DMS53 treated with DMSO at 0.1 percent for 48 hours (cell line): ENCODE data around the gene KIF5C.

Experiments used
- DNase-seq: peaks from one replicate; lab custom pipeline; 2025; ENCODE audit not compliant: unreplicated experiment; lab: John Stamatoyannopoulos, UW

The KIF5C gene

DNA sequence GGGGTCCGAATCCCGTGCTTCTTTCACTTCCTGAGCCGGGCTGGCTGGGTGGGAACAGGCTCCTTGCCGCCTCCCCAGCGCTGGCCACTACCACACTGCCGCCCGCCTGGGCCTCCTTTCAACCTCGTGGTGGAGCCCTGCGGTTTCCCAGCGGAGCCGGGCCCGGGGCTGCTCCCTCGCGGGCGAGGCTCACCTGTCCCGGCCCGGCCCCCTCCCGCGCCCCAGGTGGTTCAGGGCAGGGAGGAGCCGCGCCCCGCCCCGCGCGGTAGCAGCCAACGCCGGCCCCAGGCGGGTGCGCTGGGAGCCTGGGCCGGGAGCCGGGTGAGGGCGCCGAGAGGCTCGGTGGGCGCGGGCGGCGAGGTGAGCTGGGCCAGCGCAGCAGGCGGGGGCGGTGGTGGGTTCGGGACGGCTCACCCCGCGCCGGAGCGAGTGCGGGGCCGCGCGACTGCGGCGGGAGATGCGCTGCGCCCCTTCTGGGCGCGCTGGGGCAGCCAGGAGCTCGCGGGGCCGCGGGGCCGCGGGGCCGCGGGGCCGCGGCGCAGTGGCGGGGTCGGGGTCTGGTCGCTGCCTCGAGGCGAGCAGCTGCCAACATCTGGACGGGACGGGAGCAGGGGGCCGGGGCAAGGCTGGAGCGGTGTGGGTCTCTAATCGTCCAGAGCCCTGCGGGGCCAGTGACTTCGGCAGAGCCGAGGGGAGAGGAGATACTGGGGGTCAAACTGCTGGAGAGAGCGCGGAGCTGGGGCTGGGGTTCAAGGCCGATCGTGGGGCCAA is 163.6 kb downstream of the KIF5C start, which contains the start of gene LYPD6B:
Gene LYPD6B (plus strand): TSS at position 258 of the 771 bp plus-strand sequence. CDS start 92,250 bp downstream, outside the sequence.
- DNase-seq, result no peak

DNA sequence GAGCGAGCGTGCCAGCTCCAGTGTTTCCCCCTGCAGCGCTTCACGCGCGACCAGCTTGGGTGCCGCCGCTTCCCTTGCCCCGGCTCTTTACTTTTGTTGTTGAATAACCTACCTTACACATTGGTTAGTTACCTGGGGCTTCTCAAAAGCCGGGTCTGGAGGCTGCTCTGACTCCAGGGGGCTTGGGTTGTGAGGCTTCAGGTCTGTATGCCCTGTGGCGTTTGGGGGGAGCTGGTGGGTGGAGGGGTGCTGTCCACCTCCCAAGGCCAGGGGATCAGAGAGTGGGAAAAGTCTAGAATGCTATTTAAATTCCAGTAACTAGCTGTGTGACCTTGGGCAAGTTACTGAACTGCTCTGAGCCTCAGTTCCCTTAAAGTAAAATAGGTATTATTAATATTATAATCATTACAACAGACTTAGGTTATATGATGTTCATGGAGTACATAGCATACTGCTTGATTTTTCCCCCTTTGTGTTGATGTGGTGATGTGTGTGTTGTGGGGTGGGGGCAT is 164.2 kb downstream of the KIF5C start:
- DNase-seq, result no peak

DNA sequence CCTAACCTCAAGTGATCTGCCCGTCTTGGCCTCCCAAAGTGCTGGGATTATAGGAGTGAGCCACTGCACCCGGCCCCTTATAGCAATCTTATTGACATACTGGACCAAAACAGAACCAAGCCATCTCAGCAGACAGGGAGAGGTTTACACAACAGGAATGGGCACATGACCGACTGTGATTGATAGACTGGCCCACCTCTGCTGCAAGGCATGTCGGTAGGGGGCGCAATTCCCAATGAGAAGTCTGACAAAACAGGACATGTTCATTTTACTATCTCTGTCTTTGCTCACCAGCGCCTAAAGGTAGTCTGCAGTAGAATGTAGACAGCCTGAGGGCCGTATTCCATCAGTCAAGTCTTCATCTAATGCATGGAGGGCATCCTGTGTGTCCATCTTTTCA is 165.4 kb downstream of the KIF5C start:
- no peak for DNase-seq

DNA sequence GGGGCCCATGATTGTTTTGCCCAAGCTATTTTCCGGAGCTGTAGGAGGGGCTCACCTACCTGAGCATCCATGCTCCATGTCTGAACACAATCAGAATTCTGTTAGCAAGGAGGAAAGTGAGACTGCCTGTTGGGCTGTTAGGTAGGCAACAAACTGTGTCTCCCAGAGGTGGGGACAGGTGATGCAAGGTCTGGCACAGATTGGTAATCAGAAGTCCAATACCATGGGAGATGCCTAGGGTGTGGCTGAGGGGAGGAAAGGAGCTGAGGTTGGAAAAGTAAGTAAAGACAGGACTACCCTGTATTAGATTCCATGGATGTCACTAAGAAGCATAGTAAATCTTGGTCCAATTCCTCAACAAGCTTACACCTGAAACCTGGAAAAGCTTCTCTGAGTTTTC is 166.5 kb downstream of the KIF5C start:
- no peak for DNase-seq

DNA sequence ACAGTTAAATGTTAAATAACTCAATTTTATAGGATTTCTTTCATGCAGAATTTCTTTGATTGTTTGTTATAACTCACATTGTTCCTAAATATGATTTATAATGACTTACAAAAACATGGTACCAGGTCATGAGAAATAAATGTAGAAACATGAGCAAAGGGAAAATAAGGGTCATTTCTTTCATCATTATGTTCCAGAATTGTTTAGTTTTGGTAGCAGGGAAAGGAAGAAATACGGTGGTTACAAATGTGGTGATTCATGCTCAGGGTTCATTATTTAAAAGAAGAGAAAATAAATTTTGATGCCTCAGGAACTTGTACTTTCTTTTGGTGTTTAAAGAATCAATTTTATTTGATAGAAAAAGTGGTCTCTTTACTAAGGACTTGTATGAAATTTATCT is 167.9 kb downstream of the KIF5C start:
- no peak for DNase-seq

DNA sequence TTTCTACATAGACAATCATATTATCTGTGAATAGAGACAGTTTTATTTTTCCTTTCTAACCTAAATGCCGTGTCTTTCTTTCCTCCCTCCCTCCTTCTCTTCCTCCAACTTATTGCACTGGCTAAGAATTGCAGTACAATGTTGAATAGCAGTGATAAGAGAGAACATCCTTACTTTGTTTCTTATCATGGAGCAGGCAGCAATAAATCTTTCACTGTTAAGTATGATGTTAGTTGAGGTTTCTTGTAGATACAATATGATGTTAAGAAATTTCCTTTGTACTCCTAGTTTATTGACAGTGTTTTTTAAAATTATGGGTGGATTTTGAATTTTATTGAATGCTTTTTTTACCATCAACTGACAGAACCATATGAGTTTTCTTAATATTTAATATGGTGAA is 169.5 kb downstream of the KIF5C start:
- no peak for DNase-seq

DNA sequence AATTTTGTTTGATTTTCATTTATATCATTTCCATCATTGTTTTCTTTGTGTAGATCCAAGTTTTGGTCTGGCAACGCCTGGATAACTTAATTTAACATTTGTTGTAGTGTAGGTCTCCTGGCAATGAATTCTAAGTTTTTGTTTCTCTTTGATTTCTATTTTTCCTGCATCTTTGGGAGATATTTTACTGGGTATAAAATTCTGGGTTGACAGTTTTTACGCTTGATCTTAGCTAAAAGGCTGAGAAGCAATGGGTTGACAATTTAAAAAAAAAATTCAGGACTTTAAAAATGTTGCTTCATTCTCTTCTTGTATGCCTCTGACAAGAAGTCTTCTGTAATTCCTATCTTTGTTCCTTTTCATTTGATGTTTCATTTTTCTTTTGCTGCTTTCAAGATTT is 172.1 kb downstream of the KIF5C start:
- DNase-seq, result no peak

DNA sequence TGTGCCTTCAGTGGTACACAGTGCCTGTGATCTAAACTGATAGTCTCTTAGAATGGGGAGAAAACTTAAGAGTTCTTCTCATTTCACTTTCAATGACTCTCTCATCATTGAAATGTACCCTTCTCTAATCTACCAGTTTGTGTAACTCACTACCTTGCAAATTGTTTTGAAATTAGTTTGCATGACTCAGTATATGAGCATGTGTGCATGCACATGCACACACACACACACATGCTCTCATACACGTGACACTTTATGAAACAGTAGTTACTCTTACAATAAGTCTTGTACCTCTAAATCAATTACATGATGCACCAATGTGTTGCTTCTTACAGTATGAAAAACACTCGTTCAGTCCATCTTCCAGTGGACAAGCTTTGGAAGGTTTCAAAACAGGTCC is 174.1 kb downstream of the KIF5C start:
- DNase-seq, result no peak

DNA sequence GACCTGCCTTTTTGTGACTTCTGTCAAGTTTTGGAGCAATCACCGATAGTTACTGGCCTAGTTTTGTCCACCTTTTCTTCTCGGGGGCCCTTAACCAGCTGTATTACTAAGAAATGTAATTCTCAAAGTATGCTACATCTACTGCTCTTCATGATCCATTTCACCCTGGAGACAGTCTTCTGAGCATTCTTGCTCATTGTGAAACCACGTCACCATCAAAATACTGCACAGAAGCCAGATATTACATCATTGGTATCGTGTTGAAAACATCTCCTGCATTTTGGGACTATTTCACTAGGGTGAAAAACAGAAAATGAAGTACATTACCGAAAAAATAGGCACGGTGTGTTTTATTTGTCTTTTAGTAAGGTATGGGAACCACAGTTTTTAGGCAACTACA is 175.2 kb downstream of the KIF5C start:
- no peak for DNase-seq

DNA sequence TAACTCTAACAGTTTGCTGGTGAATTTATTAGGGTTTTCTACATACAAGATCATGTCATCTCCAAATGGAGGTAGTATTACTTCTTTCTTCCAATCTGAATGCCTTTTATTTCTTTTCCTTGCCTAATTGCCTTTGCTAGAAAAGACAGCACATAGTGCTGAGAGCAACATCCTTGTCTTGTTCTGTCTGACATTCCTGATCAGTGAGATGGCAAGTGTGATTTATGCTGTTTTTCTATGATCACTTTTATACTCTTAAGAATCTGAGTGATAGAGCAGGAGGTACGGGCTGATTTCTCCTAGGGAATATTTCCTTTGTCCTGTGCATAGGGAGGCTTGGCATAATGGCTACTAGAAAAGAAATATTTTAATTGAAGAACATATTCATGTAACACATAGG is 180.7 kb downstream of the KIF5C start:
- DNase-seq, result no peak

DNA sequence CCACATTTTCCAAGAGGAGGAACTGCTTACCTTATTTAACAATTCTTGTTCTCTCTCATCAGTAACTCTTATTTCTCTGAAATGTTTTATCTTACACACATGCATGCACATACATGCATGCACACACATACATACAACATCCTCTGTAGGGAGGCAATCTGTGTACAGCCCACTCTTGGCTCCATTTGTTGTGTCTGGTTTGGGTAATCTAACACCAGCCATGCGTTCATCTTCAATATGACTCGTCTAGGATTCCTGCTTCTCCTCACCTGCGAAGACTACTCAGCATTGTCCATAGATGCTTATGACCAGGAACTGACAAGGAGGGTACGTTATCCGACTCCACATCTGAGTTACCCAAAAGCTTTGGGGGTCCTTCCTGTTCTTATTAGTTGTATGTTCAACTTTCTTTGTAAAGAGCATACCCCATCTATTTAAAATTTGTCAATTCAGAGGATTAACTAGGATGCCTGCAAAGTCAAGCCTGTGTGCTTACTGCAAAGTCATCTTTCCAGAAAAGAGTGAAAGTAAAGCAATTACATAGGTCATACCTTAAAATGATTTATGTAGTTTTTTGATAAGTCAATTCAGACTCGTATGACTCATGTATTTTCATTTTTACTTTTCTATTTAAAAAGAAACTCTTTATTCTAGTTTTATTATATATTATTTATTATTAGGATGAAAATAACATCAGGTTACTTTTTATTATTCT is 181.7 kb downstream of the KIF5C start:
- DNase-seq, result no peak

DNA sequence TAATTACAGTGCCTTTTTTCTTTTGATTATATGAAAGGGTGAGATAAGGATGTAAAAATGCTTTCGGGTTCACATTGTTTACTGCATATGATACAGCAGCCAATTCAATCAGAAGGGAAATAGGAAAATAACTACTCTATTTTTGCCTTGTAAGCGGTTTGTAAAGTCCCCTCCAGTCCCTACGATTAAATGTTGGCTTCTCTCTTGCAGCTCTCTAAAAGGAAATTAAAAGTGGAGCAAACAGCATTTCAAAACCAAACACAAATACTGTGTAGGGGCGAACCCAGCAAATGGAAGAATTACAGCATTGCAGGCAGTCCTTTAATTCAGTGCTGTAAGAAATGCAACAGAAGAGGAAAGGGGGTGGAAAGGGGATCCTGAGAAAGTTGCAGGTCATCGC is 182.4 kb downstream of the KIF5C start:
- no peak for DNase-seq

DNA sequence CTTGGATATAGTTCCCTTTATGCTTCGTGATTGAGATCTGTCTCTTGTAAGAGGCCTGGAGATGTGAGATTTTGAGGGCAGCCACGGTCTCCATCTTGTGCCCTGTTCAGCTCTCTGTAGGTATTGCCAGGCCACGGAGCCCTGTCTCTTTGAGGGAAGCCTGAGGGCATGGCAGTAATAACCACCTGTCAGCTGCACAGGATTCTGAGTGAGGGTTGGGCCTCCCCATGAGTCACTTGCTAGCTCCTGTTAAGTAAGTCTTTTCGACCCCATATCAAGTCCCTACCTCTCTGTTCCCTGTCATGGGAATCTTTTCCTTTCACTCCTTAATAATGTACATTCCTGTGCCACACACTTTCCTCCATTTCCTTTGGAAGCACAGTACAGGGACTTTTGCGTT is 183.9 kb downstream of the KIF5C start:
- DNase-seq, result no peak

DNA sequence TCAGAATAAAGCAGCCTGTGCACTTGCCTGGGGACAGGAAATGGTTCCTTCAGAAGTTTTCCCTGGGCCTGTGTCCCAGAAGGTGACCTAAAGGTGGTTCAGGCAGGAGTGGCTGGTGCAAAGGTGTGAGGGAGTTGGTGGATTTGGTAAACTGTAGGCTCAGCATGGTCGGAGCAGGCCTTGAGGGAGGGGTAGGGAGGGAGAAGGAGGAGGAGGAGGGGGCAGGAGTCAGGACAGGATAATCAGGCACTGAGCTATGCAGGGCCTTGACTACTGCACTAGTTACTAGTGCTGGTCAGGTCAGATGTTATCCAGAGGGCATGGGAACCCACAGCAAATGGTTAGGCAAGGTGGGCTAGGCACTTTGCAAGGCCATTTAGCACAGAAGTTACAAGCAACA is 184.8 kb downstream of the KIF5C start:
- no peak for DNase-seq

DNA sequence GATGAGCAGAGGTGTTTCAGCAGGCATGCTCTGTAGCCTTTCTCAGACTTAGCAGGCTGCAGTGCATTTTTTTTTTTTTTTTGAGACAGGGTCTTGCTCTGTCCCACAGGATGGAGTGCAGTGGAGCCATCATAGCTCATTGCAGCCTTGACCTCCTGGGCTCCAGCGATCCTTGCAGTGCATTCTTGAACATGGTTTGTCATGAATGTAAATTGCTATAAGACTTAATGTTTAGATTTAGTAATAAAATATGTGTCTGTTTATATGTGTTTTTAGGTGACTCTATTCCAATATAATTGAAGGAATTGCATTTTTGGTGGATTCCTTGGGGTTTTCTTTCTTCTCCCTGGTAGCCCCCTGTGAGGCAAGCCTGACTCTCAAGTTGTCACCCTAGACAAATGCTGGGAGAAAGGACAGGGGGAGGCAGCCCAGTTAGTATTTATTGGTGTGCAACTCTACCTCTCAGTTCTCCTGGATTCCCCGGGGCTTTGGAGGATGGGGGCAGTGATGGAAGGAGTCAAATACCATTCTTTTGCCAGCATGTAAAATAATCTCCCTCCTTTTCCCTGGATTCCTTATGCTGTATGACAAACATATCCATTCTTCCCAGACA is 186.2 kb downstream of the KIF5C start:
- no peak for DNase-seq

DNA sequence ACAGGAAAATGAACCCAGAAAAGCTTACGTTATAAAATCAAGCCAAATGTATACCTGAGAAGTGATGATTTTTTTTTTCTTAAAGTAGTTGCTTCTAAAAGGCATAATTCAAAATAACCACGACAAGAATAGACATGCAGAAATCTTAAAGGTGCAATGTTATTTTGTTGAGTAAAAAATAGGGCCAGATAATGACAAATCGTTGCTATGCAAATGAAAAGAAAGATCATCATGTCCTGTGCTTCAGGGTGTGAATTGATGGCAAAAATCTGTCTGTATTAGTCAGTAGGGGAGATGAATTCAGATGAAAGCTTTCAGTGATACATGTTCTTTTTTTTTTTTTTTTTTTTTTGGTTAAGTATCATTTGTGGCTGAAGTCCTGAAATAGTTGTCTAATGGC is 187.5 kb downstream of the KIF5C start:
- DNase-seq, result no peak

DNA sequence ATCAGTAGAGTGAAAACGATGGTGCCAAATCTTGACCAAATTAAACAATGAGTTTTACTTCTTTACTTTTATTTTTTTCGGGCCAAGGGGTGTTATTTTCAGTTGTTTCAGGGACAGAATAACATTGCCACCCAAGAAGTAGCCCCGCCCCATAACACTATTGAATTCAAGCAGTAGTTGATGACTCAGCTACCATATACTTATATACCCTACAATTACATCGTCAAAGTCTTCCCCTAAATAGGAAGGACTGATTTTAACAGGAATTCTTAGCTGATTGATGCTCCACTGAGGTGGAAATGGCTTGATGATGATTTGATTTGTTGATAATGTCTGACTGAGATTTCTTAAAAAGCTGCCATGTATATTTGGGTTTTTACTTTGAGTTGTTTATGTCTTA is 188.2 kb downstream of the KIF5C start:
- no peak for DNase-seq

DNA sequence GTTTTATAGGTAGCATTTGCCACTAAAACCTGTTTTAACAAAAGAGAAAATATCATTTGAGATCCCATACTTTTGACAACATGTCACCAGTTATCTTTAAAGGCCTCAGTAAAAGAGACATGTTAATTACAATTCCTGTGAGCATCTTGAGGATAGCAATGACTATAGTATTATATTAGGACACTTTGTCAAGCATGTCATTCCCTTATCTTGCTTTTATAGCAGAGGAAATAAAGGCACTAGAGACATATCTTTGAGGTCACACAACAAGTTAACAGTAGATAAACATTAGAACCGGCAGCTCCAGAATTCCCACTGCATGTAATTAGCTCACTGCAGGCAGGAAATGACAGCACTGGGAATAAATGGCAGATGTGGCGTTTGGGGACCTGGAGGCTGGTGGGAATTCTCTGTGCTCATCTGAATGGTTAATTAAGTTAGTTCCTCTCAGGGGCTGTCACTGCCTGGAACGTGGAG is 189.4 kb downstream of the KIF5C start:
- DNase-seq, result no peak

DNA sequence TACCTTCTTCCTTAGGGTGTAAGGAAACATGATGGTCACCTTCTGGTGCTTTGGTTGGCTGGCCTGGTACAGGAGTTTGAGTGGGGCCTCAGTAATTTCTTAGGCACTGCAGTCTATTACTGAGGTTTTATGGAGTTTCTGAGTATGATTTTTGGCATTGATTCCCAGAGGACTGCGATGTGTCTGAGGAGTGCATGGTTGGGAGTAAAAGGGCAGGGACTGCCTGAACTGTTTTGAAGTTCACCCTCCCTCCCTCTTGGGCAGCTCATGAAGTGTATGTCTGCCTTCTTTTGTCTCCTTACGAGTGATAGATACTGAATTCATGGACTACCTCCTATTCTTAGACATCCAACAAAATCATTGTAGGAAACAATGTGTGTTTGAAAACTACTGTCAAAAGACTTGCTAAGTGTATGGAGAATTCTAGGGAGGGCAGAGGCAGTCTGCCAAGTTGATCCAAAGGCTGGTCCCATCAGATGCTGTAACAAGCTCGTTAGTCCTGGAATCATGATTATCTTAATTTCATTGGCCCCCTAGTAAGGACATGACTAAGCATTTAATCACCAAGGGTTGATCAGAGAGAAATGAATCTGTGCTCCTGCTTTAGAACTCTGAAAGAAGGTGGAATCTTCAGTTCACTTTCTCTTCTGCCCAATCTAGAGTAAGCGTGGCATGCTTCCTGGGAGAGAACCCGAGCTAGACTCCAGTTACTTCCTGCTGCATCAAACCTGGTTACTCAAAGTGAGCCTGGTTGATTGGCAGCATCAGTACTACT is 190.0 kb downstream of the KIF5C start:
- no peak for DNase-seq

DNA sequence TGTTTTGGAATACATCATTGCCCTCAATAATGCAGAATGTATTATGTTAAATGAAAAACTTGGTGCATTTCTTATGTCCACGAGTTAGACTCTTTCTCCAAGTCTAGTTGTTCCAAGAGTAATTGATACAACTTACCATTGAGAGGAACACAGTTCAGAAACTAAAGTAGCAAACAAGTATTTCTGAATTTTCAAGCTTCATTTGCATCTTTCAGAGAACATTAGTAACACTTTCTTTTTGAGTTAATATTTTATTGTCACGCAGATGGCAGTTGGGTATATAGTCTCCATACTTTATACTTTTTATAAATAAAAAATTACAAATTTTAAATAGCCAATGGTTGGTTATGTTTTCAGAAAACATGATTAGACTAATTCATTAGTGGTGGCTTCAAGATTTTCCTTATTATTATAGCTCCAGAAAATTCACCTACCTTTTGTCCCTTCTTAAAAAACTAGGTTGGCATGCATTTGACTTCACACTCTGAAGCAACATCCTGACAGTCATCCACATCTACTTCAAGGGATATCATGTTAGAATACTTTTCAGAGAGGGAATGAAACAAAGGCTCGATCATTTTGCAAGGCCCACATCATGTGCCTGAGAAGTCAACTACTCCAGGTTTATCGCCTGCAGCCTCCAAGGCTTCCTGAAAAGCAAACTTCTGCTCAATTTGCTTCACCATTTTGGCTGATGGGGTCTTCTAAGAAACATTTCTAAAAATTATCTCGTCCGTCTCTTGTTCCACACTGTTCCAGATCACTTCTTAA is 193.4 kb downstream of the KIF5C start:
- DNase-seq, result no peak
